Prostate gland (tissue), 2 donors: Measurements from ENCODE around the gene GABRR1.

Experiments
- POLR2A ChIP-seq: fragments of 450-650 bp; IDR thresholded peaks from one replicate; pipeline ENCODE4 v1.6.1; 2016; ENCODE audit warnings: antibody characterized with exemption, mild to moderate bottlenecking
- POLR2AphosphoS5 ChIP-seq: sonication (generic); formaldehyde crosslinking; IDR thresholded peaks from one replicate; pipeline ENCODE4 v1.6.1; 2017; ENCODE audit warnings: antibody characterized with exemption
- TF ChIP-seq, protein P1 (sequence below), 4 experiments: fragments of 200-600 bp in 2 of 4; fragments of 450-650 bp in 2 of 4; sonication (generic) in 2 of 4; IDR thresholded peaks; 1 replicate in 3 of 4; 2 replicates in 1 of 4; pipeline ENCODE4 v1.5.1; 2016 to 2019; ENCODE audit warnings: antibody characterized with exemption in 4 of 4, mild to moderate bottlenecking in 2 of 4, moderate library complexity in 2 of 4

DNA sequence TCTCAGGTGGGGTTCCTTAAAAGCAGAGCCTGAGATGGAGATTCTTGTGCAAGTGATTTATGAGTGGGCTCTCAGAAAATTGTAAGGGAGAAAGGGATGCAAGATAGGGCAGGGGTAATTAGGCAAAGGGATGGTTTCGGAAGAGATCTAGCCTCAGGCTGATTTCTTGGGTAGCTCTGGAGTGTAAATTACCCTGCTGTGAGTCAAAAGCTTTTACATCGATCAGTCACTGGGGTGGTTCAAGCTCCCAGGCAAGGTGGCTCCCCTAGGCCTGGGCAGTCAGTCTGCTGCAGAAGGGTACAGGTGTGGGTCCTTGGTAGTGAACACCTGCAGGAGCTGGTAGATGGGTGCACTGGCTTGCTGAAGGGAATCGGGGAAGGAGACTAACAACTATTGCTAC lies 82.4 kb downstream of the GABRR1 start:
- TF ChIP-seq, protein P1, sequence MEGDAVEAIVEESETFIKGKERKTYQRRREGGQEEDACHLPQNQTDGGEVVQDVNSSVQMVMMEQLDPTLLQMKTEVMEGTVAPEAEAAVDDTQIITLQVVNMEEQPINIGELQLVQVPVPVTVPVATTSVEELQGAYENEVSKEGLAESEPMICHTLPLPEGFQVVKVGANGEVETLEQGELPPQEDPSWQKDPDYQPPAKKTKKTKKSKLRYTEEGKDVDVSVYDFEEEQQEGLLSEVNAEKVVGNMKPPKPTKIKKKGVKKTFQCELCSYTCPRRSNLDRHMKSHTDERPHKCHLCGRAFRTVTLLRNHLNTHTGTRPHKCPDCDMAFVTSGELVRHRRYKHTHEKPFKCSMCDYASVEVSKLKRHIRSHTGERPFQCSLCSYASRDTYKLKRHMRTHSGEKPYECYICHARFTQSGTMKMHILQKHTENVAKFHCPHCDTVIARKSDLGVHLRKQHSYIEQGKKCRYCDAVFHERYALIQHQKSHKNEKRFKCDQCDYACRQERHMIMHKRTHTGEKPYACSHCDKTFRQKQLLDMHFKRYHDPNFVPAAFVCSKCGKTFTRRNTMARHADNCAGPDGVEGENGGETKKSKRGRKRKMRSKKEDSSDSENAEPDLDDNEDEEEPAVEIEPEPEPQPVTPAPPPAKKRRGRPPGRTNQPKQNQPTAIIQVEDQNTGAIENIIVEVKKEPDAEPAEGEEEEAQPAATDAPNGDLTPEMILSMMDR (IDR thresholded peaks at IDR 0.05): no peak
- no peak for TF ChIP-seq POLR2AphosphoS5
- no peak for TF ChIP-seq POLR2A
